GDM1 (cell line): ENCODE results near the gene MAL.

Experiments used
- DNase-seq: peaks from one replicate; lab custom pipeline; 2025; lab: John Stamatoyannopoulos, UW

MAL gene

DNA sequence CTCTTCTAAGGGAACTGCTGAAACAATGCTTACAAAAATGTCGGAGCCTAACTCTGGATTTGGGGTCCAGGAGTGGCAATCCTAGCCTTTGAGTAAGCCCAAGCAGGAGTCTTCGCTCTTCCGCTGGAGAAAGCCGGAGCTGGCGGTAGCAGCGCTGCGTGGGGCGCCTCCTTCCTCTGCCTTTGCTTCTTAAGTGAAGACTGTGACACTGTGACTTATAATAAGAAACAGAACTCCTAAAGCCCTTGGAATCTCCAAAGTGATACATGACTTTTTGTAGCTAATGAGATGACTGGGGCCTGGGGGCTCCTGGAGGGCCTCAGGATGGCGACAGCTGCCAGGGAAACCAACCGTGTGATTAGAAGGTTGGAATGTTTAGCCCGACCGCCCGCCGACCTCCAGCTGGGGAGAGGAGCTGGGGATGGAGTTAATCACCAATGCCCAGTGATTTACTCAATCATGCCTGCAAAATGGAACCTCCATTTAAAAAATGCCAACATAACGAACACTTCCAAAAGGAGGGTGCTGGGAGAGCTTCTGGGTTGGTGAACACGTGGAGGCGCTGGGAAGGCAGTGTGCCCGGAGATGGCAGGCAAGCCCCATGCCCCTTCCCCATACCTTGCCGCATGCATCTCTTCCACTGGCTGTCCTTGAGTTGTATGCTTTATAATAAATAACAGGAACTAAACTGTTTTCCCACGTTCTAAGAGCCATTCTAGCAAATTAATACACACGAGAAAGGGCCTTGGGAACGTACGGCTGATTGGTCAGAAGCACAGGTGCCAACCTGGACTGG, 29.0 kb upstream of the MAL start:
- DNase-seq: no peak

DNA sequence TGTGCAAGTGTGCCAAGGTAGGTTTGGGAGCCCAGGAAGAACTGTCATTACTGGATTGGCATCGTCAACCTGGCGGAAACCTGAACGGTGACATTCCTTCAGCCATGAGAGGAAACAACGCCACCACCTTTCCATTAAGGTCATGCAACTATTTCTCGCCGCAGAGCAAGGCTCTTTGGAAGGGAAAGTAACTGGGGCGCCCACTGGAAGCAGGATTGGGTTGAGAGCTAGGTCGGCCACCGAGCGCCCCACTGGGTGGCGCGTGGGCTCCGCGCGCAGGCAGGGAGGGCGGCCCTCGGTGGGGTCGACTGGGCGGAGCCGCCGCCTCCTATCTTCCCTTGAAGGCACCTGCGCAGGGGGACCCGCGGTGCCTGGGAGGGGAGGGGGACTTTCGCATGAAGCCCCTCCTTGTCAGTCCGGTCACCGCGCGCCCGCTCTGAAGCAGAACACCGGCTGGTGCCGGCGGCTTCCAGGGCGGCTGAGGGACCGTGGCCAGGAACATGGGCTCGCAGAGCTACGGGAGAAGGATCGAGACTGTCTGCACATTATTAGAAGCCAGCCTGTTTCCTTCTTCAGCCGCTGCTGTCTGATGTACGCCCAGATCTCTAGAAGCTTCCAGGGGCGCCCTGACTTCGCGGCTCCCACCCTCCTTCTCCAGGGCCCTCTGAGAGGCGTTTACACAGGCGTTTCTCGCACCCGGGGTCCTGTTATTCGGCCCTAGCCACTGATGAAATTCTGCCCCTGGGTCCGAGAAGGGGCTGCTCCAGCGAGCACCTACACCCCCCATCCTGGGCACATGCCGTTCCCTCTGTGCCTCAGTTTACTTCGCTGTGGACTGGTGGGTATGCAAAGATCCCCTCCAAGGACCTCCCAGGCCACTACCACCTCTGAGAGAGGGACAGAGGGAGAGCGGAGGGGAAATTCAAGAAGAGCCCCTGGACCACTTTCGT, 27.3 kb upstream of the MAL start:
- no peak for DNase-seq

DNA sequence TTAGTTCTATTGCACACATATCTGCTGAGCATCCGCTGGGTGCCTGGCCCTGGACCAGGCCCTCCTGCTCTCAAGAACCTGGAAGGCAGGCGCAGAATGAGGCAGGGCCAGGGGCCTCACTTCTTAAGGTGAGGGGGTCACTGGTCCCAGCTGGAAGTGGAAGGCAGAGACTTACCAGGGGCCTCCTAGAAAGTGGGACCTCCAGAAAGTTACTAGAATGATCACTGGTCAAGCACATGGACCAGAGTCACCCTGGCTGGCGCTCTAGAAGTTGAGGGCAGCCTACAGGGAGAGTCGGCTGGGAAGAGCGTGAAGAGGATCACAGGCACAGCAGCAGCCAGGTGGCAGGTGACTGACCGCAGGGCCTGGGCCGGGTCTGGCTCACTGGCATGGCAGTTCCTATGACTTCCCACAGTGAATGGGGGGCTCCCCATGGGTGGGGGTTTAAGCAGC, 26.1 kb upstream of the MAL start:
- no peak for DNase-seq

DNA sequence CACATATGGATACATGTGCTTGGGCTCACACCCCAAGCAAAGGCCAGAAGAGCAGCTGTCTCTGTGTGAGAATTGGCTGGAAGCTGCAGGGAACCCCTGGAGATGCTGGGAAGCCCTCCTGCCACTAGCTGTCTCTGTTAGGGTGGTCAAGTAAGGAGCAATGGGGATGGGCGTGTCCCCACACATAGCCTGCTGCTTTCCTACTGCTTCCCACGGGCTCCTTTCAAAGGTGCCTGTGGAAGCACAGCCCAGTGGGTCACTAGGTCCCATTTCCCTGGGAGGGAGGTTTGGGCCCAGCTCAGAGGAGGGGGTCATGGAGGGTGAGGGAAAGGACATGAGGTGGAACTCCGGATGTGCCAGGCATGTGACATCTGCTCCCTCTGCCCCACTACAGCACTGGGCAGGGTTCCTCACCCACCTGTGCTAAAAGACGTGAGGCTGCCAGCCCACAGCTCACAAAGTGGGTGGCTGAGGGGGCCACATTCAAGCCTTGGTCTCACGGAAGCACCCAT, 24.4 kb upstream of the MAL start:
- no peak for DNase-seq

DNA sequence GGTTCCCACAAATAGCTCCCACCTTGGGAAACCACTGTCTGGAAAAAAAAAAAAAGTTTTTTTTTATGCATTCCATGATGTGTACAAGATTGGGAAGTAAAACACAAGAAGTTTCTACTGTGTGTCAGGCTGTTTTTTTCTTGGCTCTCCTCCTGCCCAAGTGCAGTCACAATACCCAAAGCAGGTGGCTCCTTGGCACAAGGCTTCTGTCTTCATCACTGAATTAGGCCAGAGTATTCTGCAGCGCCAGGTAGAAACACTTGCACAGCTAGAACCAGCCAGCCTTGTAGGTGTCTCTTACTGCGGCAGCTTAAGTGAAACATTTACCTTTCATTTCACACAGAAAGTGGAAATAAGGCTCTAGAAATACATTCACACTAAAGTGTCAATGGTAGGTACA, 23.8 kb upstream of the MAL start:
- DNase-seq: no peak

DNA sequence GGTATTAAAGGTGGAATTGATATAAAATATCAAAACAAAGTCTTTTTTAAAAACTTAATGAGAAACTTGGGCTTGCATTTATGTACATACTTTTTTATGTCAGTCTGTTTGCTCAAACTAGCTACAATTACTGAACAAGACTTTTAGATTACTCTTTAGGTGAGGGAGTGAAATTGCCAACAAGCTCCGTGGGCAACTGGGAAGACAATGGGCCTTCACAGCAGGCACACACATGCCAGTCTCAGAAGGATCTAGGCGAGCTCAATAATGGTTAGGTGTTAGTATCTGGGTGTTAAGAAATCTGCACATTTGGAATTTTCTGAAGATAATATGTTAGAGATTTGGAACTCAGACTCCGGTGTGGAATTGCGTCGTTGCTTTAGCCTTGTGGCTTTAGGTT, 23.0 kb upstream of the MAL start:
- DNase-seq: no peak

DNA sequence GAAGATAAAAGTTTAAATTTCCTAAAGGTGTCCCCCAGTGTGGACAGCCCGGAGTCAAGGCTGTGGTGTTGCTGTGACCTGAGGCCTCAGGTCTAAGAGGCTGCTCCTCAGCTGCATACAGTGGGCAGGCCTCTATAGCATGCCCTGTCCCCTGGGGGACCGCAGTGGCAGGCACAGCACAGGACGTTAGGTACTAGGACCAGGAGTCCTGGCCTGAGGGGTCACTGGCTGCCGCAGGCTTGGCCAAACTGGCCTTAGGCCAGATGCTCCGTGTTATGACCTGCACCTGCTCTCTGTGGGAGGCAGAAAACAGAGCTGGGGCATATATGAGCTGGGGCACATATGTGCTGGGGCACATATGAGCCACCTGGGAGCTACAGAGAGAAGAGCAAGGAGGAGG, 21.2 kb upstream of the MAL start:
- DNase-seq: no peak

DNA sequence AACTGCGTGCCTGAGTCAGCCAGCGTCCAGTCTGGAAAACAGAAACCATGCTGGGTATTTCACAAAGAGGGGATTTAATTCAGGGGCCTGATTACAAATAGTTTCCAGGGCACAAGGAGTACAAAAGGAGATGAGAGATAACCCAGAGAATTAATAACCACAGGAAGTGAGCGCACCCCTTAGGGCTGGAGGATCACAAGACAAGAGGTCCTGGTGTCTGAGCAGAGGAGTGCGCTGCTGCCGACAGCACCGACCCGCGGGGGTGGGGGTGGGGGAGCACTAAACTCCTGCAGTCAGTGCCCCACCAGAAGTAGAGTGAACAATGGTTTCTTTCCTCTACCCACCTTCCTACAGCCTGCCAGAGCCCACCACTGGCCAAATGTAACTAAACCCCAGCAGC, 20.8 kb upstream of the MAL start:
- DNase-seq: no peak

DNA sequence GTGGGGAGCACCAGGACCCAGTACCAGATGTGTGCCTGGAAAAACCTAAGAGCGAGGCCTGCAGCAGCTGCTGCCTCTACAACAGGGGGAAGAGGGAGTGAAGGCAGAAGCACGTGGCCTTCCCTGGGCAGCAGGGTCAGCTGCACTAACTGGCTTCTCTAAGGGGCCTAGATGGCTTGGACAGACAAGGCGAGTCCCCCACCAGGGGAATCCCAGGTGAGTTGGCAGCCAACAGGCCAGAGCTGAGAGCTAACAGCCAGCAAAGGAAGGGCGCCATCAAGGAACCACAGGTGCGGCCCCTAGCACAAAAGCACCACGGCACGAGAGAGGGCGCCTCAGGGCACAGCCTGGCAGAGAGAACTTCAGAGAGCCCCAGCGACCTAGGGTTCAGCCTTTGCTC, 19.8 kb upstream of the MAL start:
- DNase-seq: no peak

DNA sequence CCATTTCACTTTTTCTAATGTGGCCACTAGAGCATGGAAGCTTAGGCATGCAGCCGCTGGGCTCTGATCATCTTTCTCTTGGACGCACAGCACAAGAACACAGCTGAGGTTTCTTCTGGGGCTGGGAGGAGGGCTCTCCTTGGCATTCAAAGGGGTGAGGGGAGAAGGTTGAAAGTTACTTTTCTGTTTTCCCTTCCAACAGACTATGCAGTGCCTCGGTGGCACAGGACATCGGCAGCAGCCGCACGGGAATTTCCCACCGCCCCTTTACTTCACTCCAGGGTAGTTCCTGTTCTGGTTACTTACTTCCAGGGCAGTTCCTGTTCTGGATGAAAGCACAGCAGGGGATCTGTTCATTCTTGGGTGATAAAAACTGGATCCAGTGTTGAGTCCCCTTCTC, 18.9 kb upstream of the MAL start:
- no peak for DNase-seq

DNA sequence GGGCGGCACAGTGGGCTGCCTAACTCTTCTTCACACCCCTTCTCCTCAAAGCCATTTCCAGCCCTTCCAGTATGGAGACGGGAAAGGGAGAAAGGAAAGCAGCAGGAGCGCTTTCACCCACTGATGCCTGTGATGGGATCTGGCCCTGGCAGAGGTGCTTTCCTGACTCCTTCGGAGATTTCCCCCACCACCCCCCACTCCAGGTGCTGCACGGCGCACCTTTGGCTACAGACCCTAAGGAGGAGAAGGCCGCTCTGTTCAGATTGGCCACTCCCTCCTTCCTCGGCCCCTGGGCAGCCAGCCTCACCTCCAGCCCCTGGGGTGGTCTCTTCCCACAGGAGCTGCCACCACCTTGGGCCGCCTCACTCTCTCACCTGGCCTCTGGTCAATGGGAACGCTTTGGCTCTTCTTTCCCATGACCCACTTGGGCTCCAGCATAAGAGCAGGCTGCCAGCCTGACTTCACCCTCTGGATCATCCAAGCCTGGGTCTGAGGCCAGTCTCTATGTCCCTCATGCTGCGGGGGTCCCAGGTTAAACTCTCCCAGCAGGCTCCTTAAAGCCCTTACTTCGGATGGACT, 18.4 kb upstream of the MAL start:
- no peak for DNase-seq

DNA sequence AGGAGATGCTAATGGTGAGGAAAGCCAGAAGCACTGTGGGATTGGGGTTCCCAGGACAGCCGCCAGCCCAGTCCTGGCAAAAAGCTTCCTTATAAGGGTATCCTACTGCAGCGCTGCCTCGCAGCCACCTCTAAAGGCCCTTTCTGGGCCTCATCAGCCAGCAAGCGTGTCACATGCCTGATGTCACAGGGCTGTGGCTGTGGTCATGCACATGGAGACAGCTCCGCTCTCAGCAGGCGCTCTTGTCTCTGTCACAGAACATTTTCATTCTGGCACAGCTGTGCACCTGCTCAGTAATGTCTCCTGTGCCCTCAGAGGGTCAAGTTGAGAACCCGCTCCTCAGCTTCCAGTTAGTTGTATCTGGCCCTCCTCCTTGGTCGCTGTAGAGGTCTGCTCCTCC, 17.7 kb upstream of the MAL start:
- no peak for DNase-seq

DNA sequence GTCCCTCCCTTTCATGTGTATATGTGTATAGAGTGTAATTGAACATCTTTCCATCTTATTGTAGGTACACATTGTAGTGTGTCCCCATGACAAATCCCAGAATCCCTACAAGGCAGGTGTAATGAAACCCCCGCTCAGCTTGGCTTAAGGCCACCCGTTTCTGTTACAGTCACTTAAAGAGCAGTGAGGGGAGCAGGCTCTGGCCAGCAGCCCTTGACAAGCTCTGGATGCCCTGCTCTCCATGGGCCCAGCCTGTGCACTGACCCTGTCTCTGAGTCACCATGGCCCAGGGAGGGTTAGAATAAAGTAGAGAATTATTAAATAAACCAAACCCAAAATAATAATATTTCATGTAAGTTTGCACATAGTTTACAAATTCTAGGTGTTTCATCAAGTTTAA, 17.2 kb upstream of the MAL start:
- no peak for DNase-seq

DNA sequence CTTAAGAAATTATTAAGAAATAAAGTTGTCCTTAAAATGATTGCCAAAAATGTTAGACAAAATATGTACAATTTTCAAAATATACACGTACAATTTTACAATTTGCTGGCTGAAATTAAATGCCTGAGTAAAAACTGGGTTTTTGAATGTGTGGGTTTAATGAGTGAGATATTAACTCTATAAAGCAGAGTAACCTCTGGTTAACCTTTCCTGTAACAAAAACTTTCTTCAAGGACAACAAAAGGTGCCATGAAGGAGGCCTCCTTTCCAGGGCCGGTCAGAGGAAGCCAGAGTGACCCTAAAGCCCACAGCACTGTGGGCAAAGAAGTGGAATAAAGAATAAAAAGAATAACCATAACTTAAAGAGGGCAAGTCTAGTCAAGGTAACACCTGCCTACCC, 16.5 kb upstream of the MAL start:
- no peak for DNase-seq

DNA sequence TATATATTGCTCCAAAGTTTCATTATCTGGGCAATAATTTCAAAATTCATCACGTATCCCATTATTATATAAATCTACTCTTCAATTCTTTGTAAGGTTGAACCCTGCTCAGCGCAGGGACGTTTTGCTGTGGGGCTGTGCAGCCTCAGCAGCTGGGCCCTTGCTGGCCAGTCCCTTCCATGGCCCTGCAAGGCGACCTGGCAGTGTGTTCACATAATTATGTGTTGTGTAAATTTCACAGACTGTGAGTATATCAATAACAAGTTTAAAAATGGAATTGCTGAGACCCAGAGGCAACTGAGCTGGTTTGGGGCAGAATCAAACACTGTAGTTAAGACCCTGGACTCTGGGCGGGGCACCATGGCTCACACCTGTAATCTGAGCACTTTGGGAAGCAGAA, 16.1 kb upstream of the MAL start:
- no peak for DNase-seq

DNA sequence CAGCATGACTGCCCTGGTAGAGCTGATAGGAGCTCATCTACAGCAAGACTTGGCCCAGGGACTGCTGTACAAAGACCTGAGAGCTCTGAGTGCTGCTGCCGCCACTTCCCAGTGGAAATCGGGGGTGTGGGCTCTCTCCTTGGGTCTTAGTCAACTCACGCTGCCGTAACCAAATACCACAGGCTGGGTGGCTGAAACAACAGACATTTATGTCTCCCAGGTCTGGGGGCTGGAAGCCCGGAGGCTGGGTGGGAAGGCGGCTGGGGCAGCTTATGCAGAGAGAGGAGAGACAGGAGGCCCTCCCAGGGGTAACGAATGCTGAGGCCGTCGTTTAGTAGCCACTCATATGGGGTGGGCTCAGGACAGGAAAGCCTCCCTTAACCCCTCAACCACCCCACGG, 15.4 kb upstream of the MAL start:
- DNase-seq: no peak

DNA sequence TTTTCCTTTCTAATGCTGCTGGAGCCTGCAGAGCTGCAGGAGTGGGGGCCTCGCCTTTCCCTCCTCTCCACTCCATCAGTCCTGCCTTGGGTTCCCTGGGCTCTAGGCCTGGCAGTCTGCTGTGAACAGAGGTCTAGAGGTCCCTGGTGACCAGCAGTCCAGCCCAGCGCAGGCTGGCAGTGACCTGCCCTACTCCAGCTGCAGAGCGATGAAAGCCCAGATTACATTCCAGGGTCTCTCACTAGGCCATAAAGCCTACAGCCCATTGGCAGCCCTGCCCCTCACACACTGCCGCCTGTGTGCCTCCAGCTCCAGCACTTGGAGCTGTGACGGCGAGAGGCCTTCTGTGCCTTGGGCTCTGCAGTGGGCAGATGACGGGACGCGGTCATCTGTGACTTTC, 14.8 kb upstream of the MAL start:
- DNase-seq: no peak

DNA sequence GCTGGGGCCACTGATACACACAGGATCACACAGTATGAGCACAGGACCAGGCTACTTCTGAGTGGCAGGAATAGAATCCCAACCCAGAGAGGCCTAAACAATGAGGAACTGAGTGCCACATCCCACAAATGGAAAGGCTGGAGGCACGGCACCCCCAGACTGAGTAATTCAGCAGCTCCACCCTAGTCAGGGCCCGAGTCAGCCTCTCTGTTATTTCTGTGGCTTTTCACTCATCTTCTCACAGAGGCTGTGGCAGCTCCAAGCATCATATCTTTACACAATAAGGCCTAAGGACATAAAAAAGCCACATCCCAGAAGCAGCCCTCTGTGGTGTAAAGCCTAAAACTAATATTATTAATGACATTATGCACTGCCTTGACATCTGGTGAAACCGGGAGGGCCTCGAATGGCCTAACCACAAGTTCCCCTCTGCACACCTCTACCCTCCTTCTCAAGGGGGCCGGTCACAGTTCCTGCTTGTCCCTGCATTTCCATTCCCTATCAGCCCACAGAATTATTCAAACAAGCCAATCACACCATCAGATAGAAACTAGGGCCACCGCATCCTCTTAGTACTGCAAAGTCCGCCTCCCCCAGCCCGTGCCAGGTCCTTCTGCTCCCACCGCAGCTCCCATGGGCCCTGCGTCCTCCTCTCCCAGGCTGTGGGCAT, 12.5 kb upstream of the MAL start:
- no peak for DNase-seq

DNA sequence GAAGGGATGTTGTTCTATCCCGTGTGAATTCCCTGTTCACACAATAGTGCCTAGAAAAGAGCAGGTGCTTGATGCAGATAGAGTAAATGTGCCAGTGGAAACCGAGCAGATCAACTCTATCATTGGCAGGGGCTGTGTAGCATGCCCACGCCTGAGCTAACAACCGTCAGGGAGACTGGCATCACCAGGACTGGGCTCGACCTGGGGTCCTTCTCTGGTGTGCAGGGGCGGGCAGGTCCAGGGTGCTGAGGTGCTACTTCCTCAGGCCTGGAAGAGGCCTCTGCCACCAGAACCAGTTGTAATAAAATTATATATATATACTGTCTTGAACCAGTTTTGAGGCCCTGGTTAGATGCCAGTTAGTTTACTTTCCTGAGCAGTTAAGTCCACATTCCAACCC, 11.8 kb upstream of the MAL start:
- no peak for DNase-seq

DNA sequence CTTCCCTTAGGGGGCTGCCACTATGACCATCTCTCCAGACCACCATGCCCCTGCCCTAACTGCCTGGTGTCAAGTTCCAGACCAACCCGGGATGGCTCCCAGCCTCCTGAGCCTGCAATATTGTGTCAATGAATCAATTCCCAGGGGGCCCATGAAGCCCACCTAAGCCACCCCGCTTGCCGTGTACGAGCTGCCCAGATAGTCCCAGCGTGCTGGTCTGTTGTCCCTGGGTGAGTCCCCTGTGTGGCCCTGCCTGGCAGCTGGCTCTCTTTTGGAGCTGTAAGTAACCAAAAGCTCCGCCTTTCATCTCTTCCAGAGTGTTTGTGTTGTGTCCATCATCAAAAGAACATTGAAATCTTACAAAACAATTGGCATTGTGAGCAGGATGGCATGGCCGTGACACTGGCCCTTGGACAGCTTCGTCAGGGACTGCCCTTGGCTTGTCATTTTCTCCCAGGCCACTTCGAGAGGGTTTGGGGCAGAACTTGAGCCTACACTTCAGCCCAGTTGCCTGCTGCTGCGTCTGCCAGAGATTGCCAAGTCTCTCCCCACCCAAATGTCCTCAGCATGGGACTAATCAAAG, 11.3 kb upstream of the MAL start:
- no peak for DNase-seq

DNA sequence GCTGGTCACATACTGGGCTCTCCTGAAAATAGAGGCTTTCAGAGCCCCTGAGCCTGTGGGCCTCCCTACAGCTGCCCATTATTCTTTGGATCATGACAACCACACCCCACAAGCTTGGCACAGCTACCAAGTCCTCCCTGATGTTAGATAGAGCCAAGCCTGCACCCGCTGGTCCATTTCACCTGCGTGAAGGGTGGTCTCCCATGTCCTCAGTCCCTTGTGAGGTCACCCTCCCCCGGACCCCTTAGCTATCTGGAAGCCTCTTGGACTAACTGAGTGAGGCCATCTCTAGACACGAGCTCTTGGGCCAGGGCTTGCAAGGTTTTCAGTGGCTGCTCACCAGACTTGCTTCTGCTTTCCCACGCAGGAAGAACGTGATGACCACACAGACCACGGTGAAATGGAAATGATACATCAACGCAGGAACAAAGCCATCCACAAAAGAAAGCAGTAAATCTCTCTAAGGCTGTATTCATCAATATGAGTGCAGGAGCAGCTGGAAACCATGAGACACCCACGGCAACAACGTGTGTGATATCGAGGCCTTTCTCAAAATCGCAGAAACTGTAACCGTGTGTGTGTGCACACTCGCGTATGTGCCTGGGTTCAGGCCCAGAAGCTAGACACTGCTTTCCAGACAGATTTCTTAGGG, 10.1 kb upstream of the MAL start:
- no peak for DNase-seq
